RCC 7860 (cell line): ENCODE measurements around the gene TLE5.

Experiments used
- DNase-seq: peaks from one replicate; pipeline ENCODE4 v3.0.0-alpha.2; 2015; ENCODE audit warnings: low spot score
- FAIRE-seq: peaks from 2 replicates; lab custom pipeline; 2012; peaks lifted over from hg19 to GRCh38; lab: Jason Lieb, UNC

The TLE5 gene

GRCh38 chr19:3003046-3003445 lies 59.2 kb downstream of the TLE5 start:
- no peak for FAIRE-seq
- no peak for DNase-seq
